ENCODE measurements around the gene OAF.
"Not testable (repeated sequence)": the region's sequence is repeated elsewhere in the genome, so short reads cannot be mapped to it uniquely, and the experiment has no call there.

Gene OAF

DNA sequence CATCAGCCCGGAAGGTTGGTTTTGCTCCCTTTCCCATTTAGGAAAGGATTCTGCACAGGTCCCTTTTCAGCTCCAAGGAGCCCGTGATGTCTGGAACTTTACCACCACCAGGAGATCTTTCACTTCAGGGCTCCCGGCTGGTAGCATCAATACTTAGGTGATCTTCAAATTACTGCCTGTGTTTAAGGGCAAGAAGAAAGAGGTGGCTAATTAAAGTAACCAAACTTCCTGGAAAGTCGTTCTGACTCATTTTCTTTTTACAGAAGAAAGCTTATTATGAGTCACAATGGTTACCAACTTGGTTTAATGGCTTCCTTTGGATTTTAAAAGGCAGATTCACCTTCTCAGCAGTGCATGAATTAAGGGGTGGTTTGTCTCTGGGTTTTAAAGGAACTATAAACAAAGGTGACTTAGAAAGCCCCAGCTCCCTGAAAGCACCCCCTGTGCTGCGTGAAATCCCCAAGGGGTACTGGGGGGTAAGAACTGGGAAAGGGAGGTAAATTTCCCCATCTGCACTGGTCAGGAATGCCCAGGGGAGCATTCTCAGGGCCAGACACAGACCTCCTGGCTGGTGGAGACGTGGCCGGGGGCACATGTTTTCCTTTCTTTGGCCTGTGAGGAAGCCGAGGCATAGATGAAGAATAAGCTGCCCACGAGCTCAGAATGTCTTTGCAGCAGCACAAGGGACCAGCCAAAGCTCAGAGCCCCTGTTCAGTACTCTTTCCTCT, 37.9 kb downstream of the OAF start:
- Histone ChIP-seq H3K9me3 (ENCODE audit: control insufficient read depth, insufficient read depth, low read length) (no peaks in the 10 kb centered on the region), H3K79me2 (ENCODE audit: control insufficient read depth, low read length) (no peaks in the 10 kb centered on the region), H3K4me1 (ENCODE audit: control insufficient read depth, low read length) (no peaks in the 10 kb centered on the region), H3F3A (ENCODE audit: control insufficient read depth, insufficient read depth) (no peaks in the 10 kb centered on the region), H3K9me2 (replicated peaks; ENCODE audit: control insufficient read depth, low read length) (no peaks in the 10 kb centered on the region), H3K4me2 (ENCODE audit: low read length) (no peak overlapping the region), H4K20me1 (ENCODE audit: control insufficient read depth, insufficient read depth, low read depth, low read length) (no peaks in the 10 kb centered on the region), H3K27ac (ENCODE audit: low read depth, low read length) (no peak overlapping the region), H3K36me3 (ENCODE audit: control insufficient read depth, low read length) (no peaks in the 10 kb centered on the region), H3K27me3 (ENCODE audit: control insufficient read depth, low read length) (peaks cover 59% of the 10 kb centered on the region), H3K4me3 (ENCODE audit: low read length) (no peak overlapping the region)
- TF ChIP-seq CTCF (IDR thresholded peaks at IDR 0.05; ENCODE audit: low read depth, low read length, poor library complexity, severe bottlenecking) (no peak), EZH2phosphoT487 (IDR thresholded peaks at IDR 0.05; ENCODE audit: borderline replicate concordance, low read length) (no peak)

DNA sequence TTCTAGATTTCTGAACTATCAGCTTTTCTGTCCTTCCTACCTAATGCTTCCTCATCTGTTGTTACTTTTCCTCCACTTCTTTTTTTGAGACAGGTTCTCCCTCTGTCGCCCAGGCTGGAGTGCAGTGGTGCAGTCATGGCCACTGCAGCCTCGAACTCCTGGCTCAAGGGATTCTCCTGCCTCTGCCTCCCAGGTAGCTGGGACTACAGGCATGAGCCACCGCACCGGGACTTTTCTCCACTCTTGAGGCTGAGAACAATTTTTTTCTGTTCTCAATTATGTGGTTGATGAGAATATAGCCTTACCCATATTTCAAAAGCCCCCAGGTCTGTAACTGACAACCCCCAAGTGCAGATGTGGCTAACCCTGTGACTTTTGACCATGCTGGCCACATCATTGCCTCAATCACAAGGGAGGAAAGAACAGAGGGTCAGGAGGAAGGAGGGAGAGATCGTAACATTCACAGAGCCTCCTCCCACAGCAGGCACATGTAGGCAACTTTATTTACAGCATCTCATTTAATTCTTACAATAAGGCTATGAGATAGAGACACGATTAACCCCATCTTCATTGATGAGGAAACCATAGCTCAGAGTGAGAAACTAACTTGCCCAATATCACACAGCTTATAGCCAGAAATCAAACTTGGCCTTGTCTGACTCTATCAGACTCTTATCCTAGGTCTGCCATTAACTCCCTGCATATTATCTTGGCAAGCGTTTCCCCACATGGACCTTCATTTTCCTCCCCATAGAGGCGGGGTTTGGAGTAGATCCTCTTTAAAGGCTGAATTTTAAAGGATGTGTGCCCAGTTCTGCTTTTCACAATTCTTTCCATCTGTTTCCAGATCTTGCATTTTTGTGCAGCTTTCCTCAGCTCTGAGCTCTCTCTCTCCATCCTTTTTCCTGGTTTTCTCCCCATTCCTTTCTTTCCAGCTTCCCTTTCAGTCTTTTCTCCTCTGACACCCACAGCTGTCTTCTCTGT, 38.7 kb downstream of the OAF start:
- Histone ChIP-seq H3K4me1 (ENCODE audit: control insufficient read depth, low read length) (no peaks in the 10 kb centered on the region; the same call in 1 of the 2 replicates), H3F3A (ENCODE audit: control insufficient read depth, insufficient read depth) (no peaks in the 10 kb centered on the region), H3K4me2 (ENCODE audit: low read length) (no peak overlapping the region), H3K27ac (ENCODE audit: low read depth, low read length) (no peak overlapping the region), H3K79me2 (ENCODE audit: control insufficient read depth, low read length) (no peaks in the 10 kb centered on the region), H3K9me3 (ENCODE audit: control insufficient read depth, insufficient read depth, low read length) (no peaks in the 10 kb centered on the region), H3K36me3 (ENCODE audit: control insufficient read depth, low read length) (no peaks in the 10 kb centered on the region), H3K9me2 (replicated peaks; ENCODE audit: control insufficient read depth, low read length) (no peaks in the 10 kb centered on the region), H3K4me3 (ENCODE audit: low read length) (no peak overlapping the region), H3K27me3 (ENCODE audit: control insufficient read depth, low read length) (peaks cover 58% of the 10 kb centered on the region), H4K20me1 (ENCODE audit: control insufficient read depth, insufficient read depth, low read depth, low read length) (no peaks in the 10 kb centered on the region)
- TF ChIP-seq EZH2phosphoT487 (IDR thresholded peaks at IDR 0.05; ENCODE audit: borderline replicate concordance, low read length), result no peak
- no peak for TF ChIP-seq CTCF (IDR thresholded peaks at IDR 0.05; ENCODE audit: low read depth, low read length, poor library complexity, severe bottlenecking)

DNA sequence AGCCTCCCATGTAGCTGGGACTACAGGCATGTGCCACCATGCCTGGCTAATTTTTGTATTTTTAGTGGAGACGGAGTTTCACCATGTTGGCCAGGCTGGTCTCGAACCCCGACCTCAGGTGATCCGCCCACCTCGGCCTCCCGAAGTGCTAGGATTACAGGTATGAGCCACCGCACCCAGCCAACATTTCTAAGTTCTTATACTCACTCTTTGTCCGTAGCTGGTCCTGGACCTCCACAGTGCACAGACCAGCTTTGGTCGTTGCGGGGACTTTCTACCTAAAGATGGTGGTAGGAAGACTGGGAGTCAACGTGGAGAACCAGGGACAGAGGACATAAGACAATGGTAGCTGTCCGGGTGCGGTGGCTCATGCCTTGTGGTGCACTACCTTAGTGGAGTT, 42.5 kb downstream of the OAF start:
- H3K27ac ChIP-seq (ENCODE audit: low read depth, low read length); H3K4me2 ChIP-seq (ENCODE audit: low read length); H3K4me3 ChIP-seq (ENCODE audit: low read length); H4K20me1 ChIP-seq (ENCODE audit: control insufficient read depth, insufficient read depth, low read depth, low read length); H3F3A ChIP-seq (ENCODE audit: control insufficient read depth, insufficient read depth); H3K9me3 ChIP-seq (ENCODE audit: control insufficient read depth, insufficient read depth, low read length); H3K9me2 ChIP-seq (replicated peaks; ENCODE audit: control insufficient read depth, low read length); H3K36me3 ChIP-seq (ENCODE audit: control insufficient read depth, low read length); H3K79me2 ChIP-seq (ENCODE audit: control insufficient read depth, low read length): not testable (repeated sequence)
- H3K27me3 ChIP-seq (ENCODE audit: control insufficient read depth, low read length), result peaks cover 33% of the 10 kb centered on the region
- H3K4me1 ChIP-seq (ENCODE audit: control insufficient read depth, low read length), result peaks cover 12% of the 10 kb centered on the region

All from DOHH2 (cell line).